Colonic mucosa (tissue), 4 donors: ENCODE results near the gene ARHGAP23. TPM values are rescaled to one million over a fixed set of nuclear protein-coding genes. Genes with fewer than 3 reads are reported as not detected.
A peak's percentile ranks its signal among the peaks of the same experiment; 100 is the strongest.
"Not testable (repeated sequence)": the region's sequence is repeated elsewhere in the genome, so short reads cannot be mapped to it uniquely, and the experiment has no call there.

Experiments used
- DNase-seq: peaks from one replicate; pipeline ENCODE4 v3.0.0-alpha.2; 2020
- H3K27ac ChIP-seq: fragments of 200-600 bp; one replicate; pipeline ENCODE4 v1.8.0; 2021
- H3K27me3 ChIP-seq: fragments of 200-600 bp; one replicate; pipeline ENCODE4 v1.8.0; 2021
- H3K36me3 ChIP-seq: fragments of 200-600 bp; one replicate; pipeline ENCODE4 v1.8.0; 2021
- H3K4me1 ChIP-seq: fragments of 200-600 bp; one replicate; pipeline ENCODE4 v1.8.0; 2021; ENCODE audit warnings: mild to moderate bottlenecking
- H3K4me3 ChIP-seq: fragments of 200-600 bp; one replicate; pipeline ENCODE4 v1.8.0; 2021
- H3K9ac ChIP-seq, 2 donors: one replicate each; pipeline ENCODE4 v1.7.0; 2013; ENCODE audit warnings: control low read depth in 2 of 2, low read depth in 2 of 2, low read length in 2 of 2
- H3K9me3 ChIP-seq: fragments of 200-600 bp; one replicate; pipeline ENCODE4 v1.8.0; 2021
- CTCF ChIP-seq: fragments of 200-600 bp; IDR thresholded peaks from one replicate; pipeline ENCODE4 v1.8.0; 2022; ENCODE audit warnings: antibody characterized with exemption, mild to moderate bottlenecking
- intact Hi-C: fragments of 100-400 bp; cut with DNase I; formaldehyde crosslinking; loops from one replicate; pipeline ENCODE4 v1.14.1; 2022
- total RNA-seq, 2 donors: library from RNA; stranded (reverse); fragmentation: NEBNext Ultra II Directional in 1 of 2; extraction: Animal tissue kit (Norgen Biotek cat#: 25700) in 1 of 2; gene quantifications; one replicate each; pipeline ENCODE4 v1.2.1, GENCODE V29; 2021
- donor health status: healthy.
- donor health status: DM: no; HTN: no; CAD: no.
- donor health status: DM: no; HTN: no; CAD: no.

The ARHGAP23 gene
- total RNA-seq, 2 donors from 2014 or later, result 4.0 to 14.1 TPM

- peak; percentile 96 for DNase-seq
- H3K4me1 ChIP-seq, H3K27me3 ChIP-seq, H3K9me3 ChIP-seq, H3K9ac ChIP-seq, H3K4me3 ChIP-seq, H3K27ac ChIP-seq, H3K36me3 ChIP-seq: not testable (repeated sequence)
- peak; percentile 62 for TF ChIP-seq CTCF
- intact Hi-C loops, result loop anchor here (5.0 kb wide), 1 partner anchor 175 kb away; no protein-coding TSS in a partner anchor
Observed at GRCh38 chr17:38492067-38493040, 64.1 kb downstream of the ARHGAP23 start.

- intact Hi-C loops, result loop anchor here (5.0 kb wide), 1 partner anchor 173 kb away; no protein-coding TSS in a partner anchor
- not testable (repeated sequence) for DNase-seq, H3K36me3 ChIP-seq
Observed at GRCh38 chr17:38494152-38494551, 65.9 kb downstream of the ARHGAP23 start.

GRCh38 chr17:38497656-38498055 is 69.4 kb downstream of the ARHGAP23 start:
- H3K27ac ChIP-seq, H3K4me3 ChIP-seq, H3K9me3 ChIP-seq, H3K27me3 ChIP-seq, H3K9ac ChIP-seq, DNase-seq, H3K36me3 ChIP-seq, H3K4me1 ChIP-seq, intact Hi-C loops: not testable (repeated sequence)

More at GRCh38 chr17:38494152-38494551, 65.9 kb downstream of the ARHGAP23 start:
- H3K27me3 ChIP-seq, H3K9me3 ChIP-seq, H3K4me3 ChIP-seq, H3K9ac ChIP-seq, H3K27ac ChIP-seq, H3K4me1 ChIP-seq: not testable (repeated sequence)

GRCh38 chr17:38498353-38498752 is 70.1 kb downstream of the ARHGAP23 start:
- H3K27me3 ChIP-seq, result no peaks in the 10 kb centered on the region
- intact Hi-C loops, result no loop called here
- DNase-seq, result no peak
- TF ChIP-seq CTCF, result no peak
- H3K27ac ChIP-seq, result no peak overlapping the region
- no peak overlapping the region for H3K4me3 ChIP-seq
- H3K9me3 ChIP-seq, result no peaks in the 10 kb centered on the region
- H3K4me1 ChIP-seq, result no peaks in the 10 kb centered on the region
- H3K9ac ChIP-seq, result no peak overlapping the region
- H3K36me3 ChIP-seq, result no peaks in the 10 kb centered on the region

- H3K4me1 ChIP-seq, H3K9ac ChIP-seq, H3K27me3 ChIP-seq, H3K27ac ChIP-seq, H3K4me3 ChIP-seq, H3K36me3 ChIP-seq, intact Hi-C loops, DNase-seq, H3K9me3 ChIP-seq: not testable (repeated sequence)
Observed at GRCh38 chr17:38499230-38499629, 71.0 kb downstream of the ARHGAP23 start.

- H3K27me3 ChIP-seq, H3K9me3 ChIP-seq, H3K27ac ChIP-seq, H3K4me1 ChIP-seq, H3K4me3 ChIP-seq, H3K9ac ChIP-seq, H3K36me3 ChIP-seq, DNase-seq, intact Hi-C loops: not testable (repeated sequence)
Observed at GRCh38 chr17:38501718-38502117, 73.5 kb downstream of the ARHGAP23 start.

- H3K36me3 ChIP-seq, H3K27me3 ChIP-seq, H3K9me3 ChIP-seq, H3K4me3 ChIP-seq, H3K4me1 ChIP-seq, DNase-seq, H3K9ac ChIP-seq, H3K27ac ChIP-seq, intact Hi-C loops: not testable (repeated sequence)
Observed at GRCh38 chr17:38503286-38503913, 75.1 kb downstream of the ARHGAP23 start.

- intact Hi-C loops, result no loop called here
- no peaks in the 10 kb centered on the region for H3K36me3 ChIP-seq
- DNase-seq, result no peak
Observed at GRCh38 chr17:38504216-38504615, 76.0 kb downstream of the ARHGAP23 start.

More at GRCh38 chr17:38504216-38504615, 76.0 kb downstream of the ARHGAP23 start:
- H3K27ac ChIP-seq, result no peak overlapping the region
- H3K9ac ChIP-seq, result no peak overlapping the region
- no peaks in the 10 kb centered on the region for H3K9me3 ChIP-seq
- no peak for TF ChIP-seq CTCF
- H3K27me3 ChIP-seq, result peaks cover 1% of the 10 kb centered on the region
- no peak overlapping the region for H3K4me3 ChIP-seq
- no peaks in the 10 kb centered on the region for H3K4me1 ChIP-seq
